ENCODE results near the gene MYH9. TPM values are rescaled to one million over a fixed set of nuclear protein-coding genes. Genes with fewer than 3 reads are reported as not detected.
A peak's percentile ranks its signal among the peaks of the same experiment; 100 is the strongest.

MYH9 gene
- polyA plus RNA-seq, 1 donor = 133 TPM

DNA sequence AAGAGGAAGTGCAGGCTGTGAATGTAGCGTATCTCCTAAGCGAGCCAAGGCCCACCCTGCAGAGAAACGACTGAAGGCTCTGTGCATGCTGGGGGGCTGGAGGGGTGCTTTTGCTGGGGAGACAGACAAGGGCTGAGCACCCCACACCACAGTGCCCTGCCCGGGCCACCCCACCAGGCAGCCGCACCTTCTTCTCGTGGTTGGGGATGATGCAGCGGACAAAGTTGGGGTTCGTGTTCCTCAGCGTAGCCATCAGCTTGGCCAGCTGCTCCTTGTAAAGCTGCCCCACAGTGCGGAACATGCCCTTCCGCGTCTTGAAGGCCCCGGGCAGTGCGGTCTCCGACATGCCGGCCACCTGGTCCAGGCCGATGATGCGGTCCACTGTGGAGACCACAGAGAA lies 81.5 kb downstream of the MYH9 start:
- DNase-seq = no peak

DNA sequence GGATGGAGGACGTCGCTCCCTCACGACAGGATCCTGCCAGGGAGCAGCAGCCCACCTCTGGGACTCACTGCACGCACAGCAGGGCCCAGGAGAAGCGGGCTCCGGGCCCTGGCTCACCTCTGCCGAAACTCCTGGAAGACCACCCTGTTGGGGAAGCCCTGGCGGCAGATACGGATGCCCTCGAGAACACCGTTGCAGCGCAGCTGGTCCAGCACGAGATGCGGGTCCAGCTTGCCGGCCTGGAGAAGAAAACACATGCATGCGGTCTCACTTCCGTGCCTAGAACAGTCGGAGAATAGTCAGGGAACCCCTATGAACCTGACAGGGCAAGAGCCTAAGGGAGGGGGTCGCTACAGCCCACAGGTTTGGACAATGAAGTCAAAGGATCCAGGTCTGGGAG lies 82.0 kb downstream of the MYH9 start:
- no peak for DNase-seq

- DNase-seq = no peak
Observed at GRCh38 chr22:36304429-36304828, 83.3 kb downstream of the MYH9 start.

DNA sequence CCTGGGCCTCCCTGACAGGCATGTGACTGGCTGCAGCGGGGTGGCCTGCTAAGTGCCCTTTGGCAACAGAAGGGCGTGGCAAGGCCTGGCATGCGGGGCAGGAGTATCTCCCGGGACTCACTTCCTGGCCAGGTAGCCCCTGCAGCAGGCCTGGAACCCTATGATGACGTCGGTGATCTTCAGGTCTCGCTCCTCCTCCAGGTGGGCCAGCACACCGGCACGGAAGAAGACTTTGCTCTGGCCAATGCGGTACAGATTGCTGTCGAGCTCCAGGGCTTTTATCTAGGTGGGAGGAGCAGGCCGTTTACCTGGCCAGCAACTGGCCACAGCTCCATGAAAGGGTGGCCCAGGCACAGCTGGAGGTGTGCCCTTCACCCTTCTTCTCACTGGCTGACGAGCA lies 83.9 kb downstream of the MYH9 start:
- DNase-seq = no peak

DNA sequence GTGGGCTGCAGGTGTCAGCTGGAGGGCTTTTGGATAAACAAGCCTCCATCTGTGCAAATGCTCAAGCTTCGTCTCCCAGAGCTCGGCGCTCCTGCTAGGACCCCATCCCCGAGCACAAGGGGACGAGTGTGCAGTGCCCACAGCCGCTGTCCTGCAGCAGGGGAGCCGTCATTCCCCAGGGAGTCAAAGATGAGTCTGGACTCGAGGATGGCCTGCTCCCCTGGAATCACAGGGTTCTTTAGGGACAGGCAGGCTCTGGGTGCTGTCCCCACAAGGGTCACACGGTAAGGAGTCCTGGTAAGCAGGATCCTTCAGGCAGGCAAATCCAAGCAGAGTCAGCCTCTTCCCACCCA lies 84.7 kb downstream of the MYH9 start:
- no peak for DNase-seq

DNA sequence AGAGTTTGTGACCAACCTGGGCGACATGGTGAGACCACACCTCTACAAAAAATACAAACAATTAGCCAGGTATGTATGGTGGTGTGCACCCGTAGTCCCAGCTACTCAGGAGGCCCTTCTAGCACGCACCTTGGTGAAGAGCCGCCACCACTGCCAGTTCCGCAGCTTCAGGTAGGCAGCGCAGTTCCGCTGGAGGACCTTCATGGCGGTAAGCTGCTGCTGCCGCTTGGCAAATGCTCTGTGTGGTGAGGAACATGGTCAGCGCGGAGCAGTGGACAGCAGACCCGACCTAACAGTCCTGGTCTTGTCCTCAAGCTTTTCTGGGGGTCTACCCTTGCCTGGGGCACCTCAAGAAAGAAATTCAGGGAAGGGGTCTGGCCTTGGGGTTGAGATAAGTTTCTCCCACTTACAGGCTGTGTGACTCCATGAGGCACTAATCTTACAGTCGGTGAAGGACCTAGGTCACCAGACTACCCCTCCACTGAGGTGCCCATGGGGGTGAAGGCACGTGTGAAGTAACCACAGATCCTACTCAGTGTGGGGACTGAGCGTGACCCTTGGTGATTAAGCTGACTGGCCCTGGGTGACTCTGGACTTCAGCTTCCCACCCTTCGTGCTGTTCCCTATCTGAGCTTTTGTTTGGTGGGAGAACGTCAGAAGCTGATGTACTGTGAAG lies 85.2 kb downstream of the MYH9 start:
- DNase-seq = no peak

- no peak for DNase-seq
Observed at GRCh38 chr22:36301851-36302250, 85.9 kb downstream of the MYH9 start.

- peak; percentile 73 for DNase-seq
Observed at GRCh38 chr22:36301384-36301828, 86.4 kb downstream of the MYH9 start.

DNA sequence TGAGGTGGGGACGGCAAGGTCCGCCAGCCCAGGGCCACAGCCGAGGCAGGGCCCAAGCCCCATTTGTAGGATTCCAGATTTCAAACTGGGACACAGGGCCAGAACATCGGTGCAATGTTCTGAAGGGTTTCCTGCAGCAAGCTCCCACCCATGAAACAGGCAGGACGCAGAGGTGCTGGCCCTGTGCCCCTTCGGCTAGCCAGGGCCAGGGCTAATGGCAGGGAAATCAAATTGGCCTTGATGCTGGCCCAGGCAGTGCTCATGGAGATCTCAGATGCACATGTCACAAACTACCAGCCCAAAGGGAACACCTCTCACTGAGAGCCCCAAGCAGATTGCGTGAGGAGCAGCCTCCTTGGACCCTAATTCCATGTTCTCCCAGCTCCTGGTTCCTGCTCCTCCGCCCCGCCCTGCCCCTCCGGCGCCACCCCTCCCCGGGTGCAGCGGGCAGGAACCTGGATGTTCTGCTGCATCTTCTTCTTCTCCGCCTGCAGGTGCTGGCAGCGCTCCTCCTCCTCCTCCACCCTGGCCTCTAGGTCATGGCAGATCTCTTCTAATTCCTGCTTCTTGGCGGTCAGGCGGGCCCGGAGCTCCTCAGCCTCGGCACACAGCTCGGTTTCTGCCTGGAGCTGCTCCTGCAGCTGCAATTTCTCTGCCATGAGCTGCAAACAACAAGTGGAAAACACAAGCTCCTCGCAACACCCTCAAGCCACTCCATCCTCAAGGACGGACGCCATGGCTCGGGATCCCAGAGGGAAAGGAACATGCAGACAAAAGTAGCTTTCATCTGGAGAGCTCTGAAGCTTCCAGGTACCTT lies 87.2 kb downstream of the MYH9 start:
- no peak for DNase-seq

DNA sequence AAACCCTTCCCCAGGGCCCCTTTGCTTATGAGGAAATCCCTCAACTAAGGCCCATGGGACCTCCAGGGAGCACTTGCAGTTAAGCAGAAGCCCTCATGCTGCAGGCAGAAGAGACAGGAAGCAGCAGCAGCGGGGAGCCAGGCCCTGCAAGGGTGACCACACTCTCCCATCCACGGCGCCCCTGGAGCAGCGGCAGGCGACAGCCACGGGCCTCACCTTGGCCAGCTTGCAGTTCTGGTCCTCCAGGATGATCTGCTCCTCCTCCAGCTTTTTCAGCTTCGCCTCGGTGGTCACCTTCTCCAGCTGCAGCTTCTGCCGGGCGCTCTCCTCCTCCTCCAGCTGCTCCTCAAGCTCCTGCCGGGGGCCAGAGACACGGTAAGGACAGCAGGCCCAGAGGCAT lies 87.9 kb downstream of the MYH9 start:
- no peak for DNase-seq

GRCh38 chr22:36299295-36299694 lies 88.5 kb downstream of the MYH9 start:
- DNase-seq = no peak

- no peak for DNase-seq
Observed at GRCh38 chr22:36298601-36299000, 89.2 kb downstream of the MYH9 start.

DNA sequence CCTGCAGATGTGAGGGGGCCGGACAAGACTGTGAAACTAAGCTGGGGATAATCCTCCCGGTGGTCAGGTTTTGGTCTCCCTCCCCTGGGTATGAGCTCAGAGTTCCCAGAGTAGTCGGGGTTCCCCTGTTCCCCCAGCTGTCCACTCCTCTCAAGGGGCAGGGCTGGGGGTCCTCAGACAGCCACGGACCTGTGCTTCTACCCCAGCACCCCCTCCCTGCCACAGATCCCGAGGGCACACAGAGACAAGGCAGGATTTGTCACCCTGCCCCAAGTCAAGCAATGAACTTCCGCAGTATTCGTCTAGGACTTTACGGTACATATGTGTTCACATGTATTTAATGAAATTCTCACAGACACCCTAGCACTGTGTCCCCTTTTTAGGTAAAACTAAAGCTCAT lies 89.6 kb downstream of the MYH9 start:
- no peak for DNase-seq

DNA sequence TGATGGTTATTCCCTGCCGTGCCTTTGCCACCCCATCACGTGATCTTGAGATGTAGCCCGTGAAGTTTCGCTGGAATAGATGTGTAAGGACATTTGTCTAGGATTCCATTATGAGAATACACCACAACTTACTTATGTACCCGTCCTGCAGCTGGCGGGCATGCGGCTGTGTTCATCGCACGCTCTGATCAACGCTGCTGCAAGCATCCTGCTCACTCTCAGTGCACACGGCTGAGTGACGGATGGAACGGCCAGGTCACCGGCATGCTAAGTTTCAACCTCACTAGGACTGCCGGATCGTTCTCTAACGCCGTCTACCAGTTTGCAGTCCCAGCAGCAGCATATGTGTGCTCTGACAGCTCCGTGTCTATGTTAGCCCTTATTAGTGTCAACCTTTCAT lies 90.2 kb downstream of the MYH9 start:
- DNase-seq = no peak

- DNase-seq = no peak
Observed at GRCh38 chr22:36296690-36297089, 91.1 kb downstream of the MYH9 start.

DNA sequence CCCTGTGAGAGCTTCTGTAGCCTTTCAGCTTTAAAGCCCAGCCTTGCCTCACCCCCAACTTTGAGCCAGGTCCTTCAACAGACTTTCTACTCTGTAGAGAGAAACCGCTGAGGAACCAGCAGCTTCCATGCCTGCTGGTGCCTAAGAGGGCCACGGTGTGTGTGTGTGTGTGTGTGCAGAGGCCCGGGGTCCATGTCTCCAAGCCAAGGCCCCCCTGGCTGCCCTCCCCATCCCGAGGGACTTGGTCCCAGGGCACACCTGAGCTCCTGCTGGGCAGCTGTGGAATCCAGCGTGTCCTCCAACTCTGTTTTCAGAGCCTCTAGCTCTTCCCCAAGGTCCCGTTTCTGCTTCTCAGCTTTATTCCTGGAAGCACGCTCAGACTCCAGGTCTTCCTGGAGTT lies 92.5 kb downstream of the MYH9 start:
- DNase-seq = no peak

DNA sequence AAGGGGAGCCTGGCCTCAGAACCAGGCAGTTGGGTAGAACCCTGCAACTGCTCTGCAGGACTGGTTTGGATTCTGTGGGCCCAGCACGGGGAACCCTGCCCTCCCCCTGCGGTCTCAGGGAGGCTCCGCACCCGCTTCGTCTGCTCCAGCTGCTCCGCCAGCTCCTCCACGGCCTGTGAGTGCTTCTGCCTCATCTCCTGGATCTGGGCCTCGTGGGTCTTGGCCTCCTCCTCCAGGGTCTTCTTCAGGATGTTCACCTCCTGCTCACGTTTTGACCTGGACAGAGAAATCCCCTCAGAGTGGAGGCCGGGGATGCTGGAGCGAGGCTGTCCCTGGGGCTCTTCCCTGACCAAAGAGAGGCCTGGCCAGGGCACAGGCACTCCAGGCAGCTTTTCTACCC lies 93.0 kb downstream of the MYH9 start:
- DNase-seq = no peak

GRCh38 chr22:36294293-36294620 lies 93.5 kb downstream of the MYH9 start:
- no peak for DNase-seq

DNA sequence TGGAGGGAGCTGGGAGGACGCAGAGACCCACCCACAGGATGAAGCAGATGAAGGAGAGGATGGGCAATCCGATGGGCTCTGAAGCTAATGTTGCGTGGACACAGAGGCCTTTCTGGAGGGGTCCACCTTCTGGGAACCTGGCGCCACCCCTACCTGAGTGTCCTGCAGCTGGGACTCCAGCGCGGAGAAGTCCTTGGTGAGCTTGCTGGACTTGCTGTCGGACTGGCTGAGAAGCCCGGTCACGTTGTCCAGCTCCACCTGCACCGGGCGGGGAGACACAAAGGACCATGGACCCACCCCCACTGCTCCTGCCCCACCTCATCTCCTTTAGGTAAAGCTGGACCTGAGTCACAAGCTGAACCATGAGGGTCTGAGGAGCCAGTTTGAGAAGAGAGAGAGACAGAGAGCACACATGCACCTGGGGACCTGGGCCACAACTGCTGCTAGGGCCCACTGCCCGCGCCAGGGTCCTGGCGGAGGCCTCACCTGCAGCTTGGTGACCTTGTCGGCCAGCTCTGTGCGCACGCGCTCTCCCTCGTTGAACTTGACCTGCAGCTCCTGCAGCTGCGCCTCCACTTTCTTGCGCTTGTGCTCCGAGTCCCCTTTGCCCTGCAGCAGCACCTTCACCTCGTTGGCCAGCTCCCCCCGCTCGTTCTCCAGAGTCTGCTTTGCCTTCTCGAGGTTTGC lies 94.0 kb downstream of the MYH9 start:
- DNase-seq = no peak

GRCh38 chr22:36292823-36293530 lies 94.8 kb downstream of the MYH9 start:
- DNase-seq = no peak

- no peak for DNase-seq
Observed at GRCh38 chr22:36291831-36292740, 95.7 kb downstream of the MYH9 start.

Measured in hindlimb muscle (tissue), 1 donor.